Measurements from ENCODE around the gene ZNF750. TPM values are rescaled to one million over a fixed set of nuclear protein-coding genes. Genes with fewer than 3 reads are reported as not detected.

ZNF750 gene
- polyA plus RNA-seq, 3 donors: not detected

- Histone ChIP-seq H3K4me3 (replicated peaks in 1 of 3; ENCODE audit: low read depth in 2 of 3, low read length in 3 of 3) (no peak overlapping the region), H3K27ac (ENCODE audit: low read depth in 1 of 2, low read length in 2 of 2) (no peak overlapping the region), H2AFZ (ENCODE audit: insufficient read depth, low read depth, low read length, poor library complexity, severe bottlenecking) (no peak overlapping the region), H4K20me1 (ENCODE audit: insufficient read depth, low read length) (no peaks in the 10 kb centered on the region), H3K4me1 (ENCODE audit: control insufficient read depth in 1 of 2, insufficient read depth in 2 of 2, low read length in 2 of 2) (peaks cover 25 to 30% of the 10 kb centered on the region in 2 donors), H3K36me3 (replicated peaks in 1 of 2; ENCODE audit: control insufficient read depth in 1 of 2, insufficient read depth in 2 of 2, low read length in 2 of 2) (no peaks in the 10 kb centered on the region), H3K9me3 (replicated peaks in 1 of 2; ENCODE audit: control insufficient read depth in 1 of 2, insufficient read depth in 1 of 2, low read length in 2 of 2) (no peaks in the 10 kb centered on the region), H3K4me2 (replicated peaks; ENCODE audit: extremely low read depth, low read length, poor library complexity, severe bottlenecking) (no peak overlapping the region), H3K9ac (ENCODE audit: insufficient read depth, low read length, poor library complexity, severe bottlenecking) (no peak overlapping the region), H3K27me3 (ENCODE audit: control insufficient read depth in 2 of 2, insufficient read depth in 2 of 2, low read length in 2 of 2) (no peaks in the 10 kb centered on the region), H3K79me2 (ENCODE audit: insufficient read depth, low read length) (peaks cover 18% of the 10 kb centered on the region)
- Mint-ChIP-seq H3K36me3 (peaks cover 29 to 39% of the 10 kb centered on the region in 2 donors), H3K27me3 (ENCODE audit: low read depth in 3 of 3) (peaks cover 0 to 1% (median 0%) of the 10 kb centered on the region in 3 donors), H3K4me1 (peaks cover 26% of the 10 kb centered on the region), H3K4me3 (no peak overlapping the region), H3K27ac (peak overlapping the region in 2 of 7 donors; percentile 35 to 81), H3K9me3 (no peaks in the 10 kb centered on the region)
- intact Hi-C loops (cut with micrococcal nuclease): loop anchor here in 1 of 2 donors (5.0 kb wide), 1 partner anchor 52 kb away; no protein-coding TSS in a partner anchor
- DNase-seq: no peak
- TF ChIP-seq CTCF (IDR thresholded peaks at IDR 0.05): no peak
- whole genome bisulfite sequencing (ENCODE audit: insufficient coverage): 97% methylated on average over 5 of the region's 16 CpGs
These were observed 25.0 kb upstream of the ZNF750 start for GRCh38 chr17:82864713-82865248.

GRCh38 chr17:82863941-82864712, 24.3 kb upstream of the ZNF750 start:
- H3K4me2 ChIP-seq (replicated peaks; ENCODE audit: extremely low read depth, low read length, poor library complexity, severe bottlenecking): no peak overlapping the region
- no peaks in the 10 kb centered on the region for H3K36me3 ChIP-seq (replicated peaks in 1 of 2; ENCODE audit: control insufficient read depth in 1 of 2, insufficient read depth in 2 of 2, low read length in 2 of 2)
- H3K79me2 ChIP-seq (ENCODE audit: insufficient read depth, low read length): peaks cover 18% of the 10 kb centered on the region
- no peak overlapping the region for H2AFZ ChIP-seq (ENCODE audit: insufficient read depth, low read depth, low read length, poor library complexity, severe bottlenecking)
- H3K36me3 Mint-ChIP-seq: peaks cover 30 to 43% of the 10 kb centered on the region in 2 donors
- 54% methylated on average over 18 of the region's 18 CpGs for WGBS (ENCODE audit: insufficient coverage)
- peaks cover 32 to 36% of the 10 kb centered on the region in 2 donors for H3K4me1 ChIP-seq (ENCODE audit: control insufficient read depth in 1 of 2, insufficient read depth in 2 of 2, low read length in 2 of 2)
- H3K4me3 ChIP-seq (replicated peaks in 1 of 3; ENCODE audit: low read depth in 2 of 3, low read length in 3 of 3): no peak overlapping the region
- H3K9me3 Mint-ChIP-seq: no peaks in the 10 kb centered on the region
- H3K9ac ChIP-seq (ENCODE audit: insufficient read depth, low read length, poor library complexity, severe bottlenecking): no peak overlapping the region
- intact Hi-C loops (cut with micrococcal nuclease): no loop called here
- peak overlapping the region in 1 of 2 donors; percentile 18 for H3K27ac ChIP-seq (ENCODE audit: low read depth in 1 of 2, low read length in 2 of 2)
- H3K4me1 Mint-ChIP-seq: peaks cover 33% of the 10 kb centered on the region
- H3K4me3 Mint-ChIP-seq: no peak overlapping the region
- H3K27ac Mint-ChIP-seq: peak overlapping the region in 4 of 7 donors; percentile 46 to 81 (median 56)
- TF ChIP-seq CTCF (IDR thresholded peaks at IDR 0.05): no peak
- no peaks in the 10 kb centered on the region for H3K27me3 ChIP-seq (ENCODE audit: control insufficient read depth in 2 of 2, insufficient read depth in 2 of 2, low read length in 2 of 2)
- H3K27me3 Mint-ChIP-seq (ENCODE audit: low read depth in 3 of 3): peaks cover 0 to 1% (median 0%) of the 10 kb centered on the region in 3 donors
- H4K20me1 ChIP-seq (ENCODE audit: insufficient read depth, low read length): no peaks in the 10 kb centered on the region
- peak in 2 of 3 donors; percentile 19 to 64 for DNase-seq
- no peaks in the 10 kb centered on the region for H3K9me3 ChIP-seq (replicated peaks in 1 of 2; ENCODE audit: control insufficient read depth in 1 of 2, insufficient read depth in 1 of 2, low read length in 2 of 2)
